Measurements from ENCODE around the gene JSRP1.

Gene JSRP1

GRCh38 chr19:2219726-2220125 lies 36.5 kb downstream of the JSRP1 start:
- no peak for DNase-seq (ENCODE audit: low read depth in 2 of 3, low spot score in 1 of 3)

GRCh38 chr19:2217591-2217990 lies 38.6 kb downstream of the JSRP1 start:
- no peak for DNase-seq (ENCODE audit: low read depth in 2 of 3, low spot score in 1 of 3)

- DNase-seq (ENCODE audit: low read depth in 2 of 3, low spot score in 1 of 3), result no peak
Measured at GRCh38 chr19:2216361-2217225, 39.6 kb downstream of the JSRP1 start.

GRCh38 chr19:2215281-2215751 lies 40.9 kb downstream of the JSRP1 start:
- DNase-seq (ENCODE audit: low read depth in 2 of 3, low spot score in 1 of 3), result no peak

- no peak for DNase-seq (ENCODE audit: low read depth in 2 of 3, low spot score in 1 of 3)
Measured at GRCh38 chr19:2214251-2214650, 42.0 kb downstream of the JSRP1 start.

- DNase-seq (ENCODE audit: low read depth in 2 of 3, low spot score in 1 of 3), result no peak
Measured at GRCh38 chr19:2213799-2214198, 42.4 kb downstream of the JSRP1 start.

- DNase-seq (ENCODE audit: low read depth in 2 of 3, low spot score in 1 of 3), result no peak
Measured at GRCh38 chr19:2212861-2213711, 43.1 kb downstream of the JSRP1 start.

- no peak for DNase-seq (ENCODE audit: low read depth in 2 of 3, low spot score in 1 of 3)
Measured at GRCh38 chr19:2210987-2211740, 45.1 kb downstream of the JSRP1 start.

GRCh38 chr19:2210206-2210605 lies 46.0 kb downstream of the JSRP1 start:
- no peak for DNase-seq (ENCODE audit: low read depth in 2 of 3, low spot score in 1 of 3)

- no peak for DNase-seq (ENCODE audit: low read depth in 2 of 3, low spot score in 1 of 3)
Measured at GRCh38 chr19:2209408-2209807, 46.8 kb downstream of the JSRP1 start.

- no peak for DNase-seq (ENCODE audit: low read depth in 2 of 3, low spot score in 1 of 3)
Measured at GRCh38 chr19:2208975-2209374, 47.2 kb downstream of the JSRP1 start.

- no peak for DNase-seq (ENCODE audit: low read depth in 2 of 3, low spot score in 1 of 3)
Measured at GRCh38 chr19:2207991-2208860, 48.0 kb downstream of the JSRP1 start.

GRCh38 chr19:2207008-2207407 lies 49.2 kb downstream of the JSRP1 start:
- DNase-seq (ENCODE audit: low read depth in 2 of 3, low spot score in 1 of 3), result no peak

GRCh38 chr19:2202366-2202765 lies 53.9 kb downstream of the JSRP1 start:
- DNase-seq (ENCODE audit: low read depth in 2 of 3, low spot score in 1 of 3), result no peak

All from stimulated activated CD4-positive, alpha-beta T cell treated with anti-CD3 and anti-CD28 coated beads, Interleukin-12 subunit alpha, Interleukin-12 subunit beta, amount 100 ng/mL, for 48 hours (primary cell).